ENCODE data around the gene KIAA2012.

DNA sequence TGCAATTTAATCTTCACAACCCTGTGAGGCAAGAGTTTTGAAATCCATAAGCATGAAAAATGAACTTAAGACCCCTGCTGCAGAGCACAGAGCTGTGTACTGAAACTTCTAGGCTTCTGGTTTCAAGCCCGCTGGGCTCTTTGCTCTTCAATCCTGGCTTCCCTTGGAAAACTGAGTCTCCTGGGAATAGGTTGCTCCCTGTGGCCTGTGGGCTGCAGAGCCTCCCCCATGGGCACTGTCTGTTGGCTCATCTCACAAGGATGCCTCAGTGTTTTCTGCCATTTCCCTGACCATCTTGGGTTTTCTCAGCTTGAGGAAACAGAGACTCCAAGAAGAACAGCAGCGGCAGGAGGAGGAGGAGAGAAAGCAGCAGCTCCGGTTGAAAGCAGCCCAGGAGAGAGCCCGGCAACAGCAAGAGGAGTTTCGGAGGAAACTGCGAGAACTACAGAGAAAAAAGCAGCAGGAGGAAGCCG, 120.9 kb downstream of the KIAA2012 start:
- TF ChIP-seq, protein P1, sequence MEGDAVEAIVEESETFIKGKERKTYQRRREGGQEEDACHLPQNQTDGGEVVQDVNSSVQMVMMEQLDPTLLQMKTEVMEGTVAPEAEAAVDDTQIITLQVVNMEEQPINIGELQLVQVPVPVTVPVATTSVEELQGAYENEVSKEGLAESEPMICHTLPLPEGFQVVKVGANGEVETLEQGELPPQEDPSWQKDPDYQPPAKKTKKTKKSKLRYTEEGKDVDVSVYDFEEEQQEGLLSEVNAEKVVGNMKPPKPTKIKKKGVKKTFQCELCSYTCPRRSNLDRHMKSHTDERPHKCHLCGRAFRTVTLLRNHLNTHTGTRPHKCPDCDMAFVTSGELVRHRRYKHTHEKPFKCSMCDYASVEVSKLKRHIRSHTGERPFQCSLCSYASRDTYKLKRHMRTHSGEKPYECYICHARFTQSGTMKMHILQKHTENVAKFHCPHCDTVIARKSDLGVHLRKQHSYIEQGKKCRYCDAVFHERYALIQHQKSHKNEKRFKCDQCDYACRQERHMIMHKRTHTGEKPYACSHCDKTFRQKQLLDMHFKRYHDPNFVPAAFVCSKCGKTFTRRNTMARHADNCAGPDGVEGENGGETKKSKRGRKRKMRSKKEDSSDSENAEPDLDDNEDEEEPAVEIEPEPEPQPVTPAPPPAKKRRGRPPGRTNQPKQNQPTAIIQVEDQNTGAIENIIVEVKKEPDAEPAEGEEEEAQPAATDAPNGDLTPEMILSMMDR (conservative IDR thresholded peaks at IDR 0.05 in 1 of 2, IDR thresholded peaks at IDR 0.05 in 1 of 2; ENCODE audit: extremely low read depth in 1 of 2, insufficient read depth in 1 of 2, low read depth in 1 of 2, low read length in 2 of 2): no peak
- no peak for TF ChIP-seq EZH2 (IDR thresholded peaks at IDR 0.05; ENCODE audit: borderline replicate concordance, low read length)

Data from mammary epithelial cell (primary cell).